ENCODE results near the gene NUDCD3.
"Not testable (repeated sequence)": the region's sequence is repeated elsewhere in the genome, so short reads cannot be mapped to it uniquely, and the experiment has no call there.

Gene NUDCD3

DNA sequence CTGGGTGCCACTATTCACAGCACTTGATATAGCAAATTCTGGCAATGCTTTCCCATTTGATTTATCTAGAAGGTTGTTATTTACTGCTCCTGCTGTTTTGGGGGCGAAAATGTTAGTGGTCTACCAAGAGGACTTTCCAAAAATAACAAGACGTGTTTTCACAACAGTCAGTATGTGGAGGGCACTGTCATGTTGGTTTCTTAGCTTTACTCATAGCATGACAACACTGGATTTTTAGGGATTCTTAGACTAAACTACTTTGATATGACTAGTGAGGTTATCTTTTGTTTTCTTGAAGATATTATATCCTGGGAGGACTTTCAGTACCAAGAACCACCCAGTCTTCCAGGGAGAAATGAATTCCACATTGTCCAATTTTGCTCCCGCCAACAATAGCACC, 49.4 kb downstream of the NUDCD3 start:
- DNase-seq = no peak

DNA sequence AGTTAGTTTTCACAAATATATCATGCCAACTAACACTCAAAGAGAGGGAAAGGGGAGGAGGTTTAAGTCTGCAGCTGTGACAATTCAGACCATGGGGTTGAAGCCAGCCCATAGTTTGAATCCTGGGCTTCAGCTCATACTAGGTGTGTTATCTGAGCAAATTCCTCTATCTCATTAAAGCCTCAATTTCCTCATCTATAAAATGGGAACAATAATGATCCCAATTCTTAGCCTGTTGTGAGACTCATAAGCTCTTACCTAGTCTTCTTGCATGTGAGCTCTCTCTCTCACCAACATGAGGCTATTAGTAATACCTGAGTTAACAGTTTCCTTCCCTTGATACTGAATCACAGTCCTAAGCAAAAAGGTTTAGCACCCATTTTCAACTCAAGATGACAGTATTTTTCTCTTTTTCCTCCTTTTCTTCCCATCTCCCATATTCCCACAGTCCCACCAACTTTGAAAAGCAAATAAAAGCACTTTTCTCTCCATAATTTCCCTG, 49.8 kb downstream of the NUDCD3 start:
- no peak for DNase-seq

DNA sequence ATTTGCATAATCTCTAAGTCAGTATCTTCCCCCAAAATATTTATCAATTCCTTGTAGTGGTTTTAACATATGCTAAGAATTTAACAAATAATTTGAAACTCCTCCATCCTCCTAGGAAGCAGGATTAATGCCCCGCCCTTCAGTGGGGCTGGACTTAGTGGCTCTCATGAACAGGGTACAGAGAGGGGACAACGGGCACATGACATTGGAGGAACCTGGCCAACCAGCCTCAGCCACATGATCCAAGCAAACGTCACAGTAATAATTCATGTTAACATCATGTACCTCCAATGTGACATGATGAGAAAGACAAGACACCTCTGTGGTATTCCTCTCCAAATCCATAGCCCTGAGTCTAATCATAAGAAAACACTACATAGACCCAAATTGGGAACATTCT, 50.5 kb downstream of the NUDCD3 start:
- DNase-seq = no peak

DNA sequence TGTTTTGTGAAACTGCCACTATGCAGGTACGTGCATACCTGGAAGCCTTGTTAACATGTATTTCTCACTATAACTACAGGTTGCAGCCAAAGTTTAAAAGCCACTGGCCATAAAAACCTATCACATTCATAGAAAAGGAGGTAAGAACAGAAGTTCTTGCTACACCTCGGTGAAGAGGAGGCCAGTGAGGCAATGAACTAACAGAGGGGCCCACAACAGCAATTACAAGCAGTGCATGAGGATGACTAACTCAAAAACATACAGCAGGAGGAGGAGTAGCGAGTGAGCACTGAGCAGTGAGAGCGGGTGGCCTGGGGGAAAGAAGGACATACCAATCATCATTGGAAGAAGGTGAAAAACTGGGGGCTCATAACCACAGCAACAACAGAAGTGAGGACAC, 51.6 kb downstream of the NUDCD3 start:
- DNase-seq = no peak

DNA sequence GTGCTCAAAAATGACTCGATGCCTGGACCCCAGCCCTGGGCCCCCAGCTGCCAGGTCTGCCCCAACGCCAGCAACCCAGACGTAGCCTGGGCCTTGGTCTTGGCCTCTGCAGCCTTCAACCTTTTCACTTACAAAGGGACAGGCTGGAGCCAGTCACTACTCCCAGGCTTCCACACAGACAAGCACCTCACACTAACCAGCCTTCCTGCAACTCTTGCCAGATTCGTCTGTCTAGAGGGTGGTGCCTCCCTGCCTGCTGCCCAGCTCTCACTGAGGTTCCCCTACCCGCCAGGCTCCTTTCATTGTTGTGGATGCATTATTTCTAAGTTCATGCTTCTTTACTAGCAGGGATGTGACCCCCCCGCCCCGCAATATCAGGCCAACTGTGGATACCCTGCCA, 56.3 kb downstream of the NUDCD3 start:
- no peak for DNase-seq

DNA sequence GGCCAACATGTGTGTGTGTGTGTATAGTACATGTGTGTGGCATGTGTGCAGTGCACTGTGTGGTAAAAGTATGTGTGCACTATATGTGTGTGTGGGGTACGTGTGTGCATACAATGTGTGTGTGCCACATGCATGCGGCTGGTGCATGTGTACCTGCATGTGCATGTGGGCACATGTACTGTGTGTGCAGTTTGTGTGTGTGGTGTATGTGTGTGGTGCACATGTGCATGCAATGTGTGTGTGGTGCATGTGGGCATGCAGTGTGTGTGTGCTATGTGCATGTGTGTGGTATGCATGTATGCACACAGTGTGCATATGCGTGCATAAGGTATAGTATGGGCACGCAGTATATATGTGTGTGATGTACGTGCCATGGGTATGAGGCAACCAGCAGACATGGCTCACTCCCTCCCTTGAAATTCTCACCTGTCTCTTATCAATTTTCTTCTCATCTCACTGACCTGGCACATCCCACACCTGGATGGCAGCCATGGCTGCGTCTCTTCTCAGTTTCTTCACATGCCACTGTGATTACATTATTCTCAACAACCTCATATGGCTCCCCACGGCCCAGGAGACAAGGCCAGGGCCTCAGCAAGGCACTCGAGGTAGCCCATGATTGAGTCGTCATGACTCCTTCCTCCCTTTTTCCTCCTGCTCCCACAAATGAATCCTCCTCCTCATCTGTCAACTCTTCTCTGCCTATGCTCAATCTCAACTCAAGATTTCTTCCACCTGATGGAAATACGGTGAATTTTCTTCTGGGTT, 57.0 kb downstream of the NUDCD3 start:
- peak; percentile 67 for DNase-seq

DNA sequence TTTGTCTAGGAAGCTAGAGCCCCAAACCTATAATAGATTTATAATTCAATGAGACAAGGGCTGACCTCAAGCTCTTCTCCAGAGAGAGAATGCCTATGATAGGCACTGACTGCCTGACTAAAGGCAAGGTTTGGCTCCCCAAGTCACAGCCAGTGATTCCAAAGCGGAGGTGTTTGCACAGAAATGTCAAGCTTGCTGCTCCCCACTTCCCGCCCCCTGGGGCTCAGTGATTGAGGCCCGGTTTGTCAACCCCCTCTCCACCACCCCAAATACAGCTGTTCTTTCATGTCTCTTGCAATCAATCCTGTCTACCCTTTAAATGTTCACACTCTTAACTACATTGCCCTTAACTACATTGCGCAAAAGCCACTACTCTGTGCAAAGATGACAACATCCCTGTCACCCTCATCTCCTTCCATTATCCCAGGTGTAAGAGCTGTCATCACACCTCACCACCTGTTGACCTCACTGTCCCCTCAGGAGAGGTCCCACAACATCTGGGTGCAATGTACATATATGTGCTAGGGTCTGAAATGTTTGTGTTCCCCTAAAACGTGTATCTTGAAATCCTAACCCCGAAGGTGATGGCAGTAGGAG, 58.0 kb downstream of the NUDCD3 start:
- DNase-seq = no peak

DNA sequence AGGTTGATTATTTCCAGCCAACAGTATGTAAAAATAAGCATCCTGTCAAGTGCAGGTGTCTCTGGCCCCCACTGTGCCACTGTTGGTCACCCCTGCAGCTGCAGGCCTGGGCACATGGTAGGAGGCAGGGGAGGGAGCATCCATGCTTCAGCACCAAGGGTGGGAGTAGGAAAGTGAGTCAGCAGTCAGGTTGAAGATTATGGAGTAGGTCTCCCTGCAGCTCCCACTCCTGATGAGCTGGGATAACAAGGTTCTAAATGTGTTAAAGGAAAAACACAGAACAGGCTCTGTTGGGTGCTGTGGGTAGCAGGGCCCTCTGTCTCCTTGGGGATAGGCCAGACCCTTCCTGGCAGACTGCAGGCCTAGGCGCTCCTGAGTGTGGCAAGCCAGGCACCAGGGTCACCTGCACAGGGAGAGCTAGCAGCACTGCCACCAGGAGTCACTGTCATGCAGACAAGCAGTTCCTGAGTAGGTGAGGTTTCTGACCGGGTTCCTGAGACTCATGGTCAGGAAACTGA, 59.3 kb downstream of the NUDCD3 start:
- peak; percentile 74 for DNase-seq

DNA sequence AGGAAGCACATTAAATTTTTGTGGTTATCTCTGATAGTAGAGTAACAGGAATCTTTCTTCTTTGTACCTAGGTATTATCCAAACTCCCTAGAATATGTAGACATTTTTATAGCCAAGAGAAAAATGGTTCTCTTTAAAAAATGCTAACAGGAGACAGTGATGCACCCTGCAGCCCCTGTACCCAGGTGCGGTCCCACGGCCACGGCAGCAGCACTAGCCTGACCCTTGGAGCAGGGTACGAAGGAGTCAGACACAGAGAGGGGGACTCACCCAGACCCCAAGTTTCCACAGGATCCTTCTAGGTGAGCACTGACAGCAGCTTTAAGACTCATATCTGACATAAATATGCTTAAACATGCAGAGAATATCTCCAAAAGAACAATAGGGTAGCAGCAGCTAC, 60.4 kb downstream of the NUDCD3 start:
- no peak for DNase-seq

DNA sequence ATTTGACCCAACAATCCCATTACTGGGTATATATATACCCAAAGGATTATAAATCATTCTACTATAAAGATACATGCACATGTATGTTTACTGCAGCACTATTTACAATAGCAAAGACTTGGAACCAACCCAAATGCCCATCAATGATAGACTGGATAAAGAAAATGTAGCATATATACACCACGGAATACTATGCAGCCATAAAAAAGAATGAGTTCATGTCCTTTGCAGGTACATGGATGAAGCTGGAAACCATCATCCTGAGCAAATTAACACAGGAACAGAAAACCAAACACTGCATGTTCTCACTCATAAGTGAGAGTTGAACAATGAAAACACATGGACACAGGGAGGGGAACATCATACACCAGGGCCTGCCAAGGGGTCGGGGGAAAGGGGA, 65.7 kb downstream of the NUDCD3 start:
- not testable (repeated sequence) for DNase-seq

DNA sequence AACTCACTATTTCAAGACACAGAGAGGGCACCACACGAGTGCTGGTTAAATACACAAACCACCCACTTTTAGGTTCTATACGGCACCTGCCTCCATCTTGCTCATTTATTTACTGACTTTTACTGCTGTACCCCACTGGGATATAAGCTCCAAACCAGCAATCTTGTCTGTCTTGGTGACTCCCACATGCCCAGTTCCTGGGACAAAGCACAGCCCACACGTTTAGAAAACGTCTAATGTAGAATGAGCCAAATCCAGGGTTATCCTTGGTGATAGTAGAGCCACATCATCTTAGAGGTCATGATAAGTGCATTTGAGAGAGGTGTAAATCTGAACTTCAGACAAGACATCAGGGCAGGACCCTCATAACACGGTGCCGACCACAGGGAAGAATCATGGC, 73.5 kb downstream of the NUDCD3 start:
- no peak for DNase-seq

DNA sequence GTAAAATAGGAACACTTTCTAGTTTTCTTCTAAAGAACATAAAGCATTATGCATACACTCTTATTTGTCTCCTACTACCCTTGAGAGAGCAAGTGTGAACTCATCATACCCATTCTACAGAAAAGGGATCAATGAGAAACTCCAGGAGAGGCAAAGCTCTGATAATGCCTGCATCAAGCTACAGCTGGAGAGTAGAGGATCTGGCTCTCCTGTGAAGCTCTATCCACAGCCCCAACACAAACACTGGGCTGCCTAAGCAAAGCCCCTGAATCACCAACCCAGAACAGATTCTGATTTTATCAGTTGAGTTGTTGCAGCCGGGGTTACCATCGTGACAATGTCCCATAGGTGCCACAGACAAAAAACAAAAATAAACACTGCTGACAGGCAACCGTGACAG, 74.9 kb downstream of the NUDCD3 start:
- DNase-seq = no peak

DNA sequence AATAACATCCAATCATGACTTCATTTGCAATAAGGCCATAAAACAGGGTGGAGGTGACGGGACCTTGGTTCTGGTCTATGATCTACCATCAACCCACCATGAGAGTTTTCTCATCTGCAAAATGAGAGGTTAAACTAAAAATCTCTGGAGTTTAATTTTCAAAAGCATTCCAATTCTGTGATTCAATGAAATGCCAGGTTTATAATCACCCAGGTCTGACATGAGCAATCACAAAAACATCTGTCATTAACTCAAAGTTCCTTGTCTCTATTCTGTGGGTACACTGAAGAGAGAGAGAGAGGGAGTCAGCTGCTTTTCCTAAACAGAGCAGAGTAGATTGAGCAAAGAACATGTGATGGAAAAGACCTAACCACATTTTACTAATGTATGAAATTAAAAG, 75.4 kb downstream of the NUDCD3 start:
- peak; percentile 66 for DNase-seq

DNA sequence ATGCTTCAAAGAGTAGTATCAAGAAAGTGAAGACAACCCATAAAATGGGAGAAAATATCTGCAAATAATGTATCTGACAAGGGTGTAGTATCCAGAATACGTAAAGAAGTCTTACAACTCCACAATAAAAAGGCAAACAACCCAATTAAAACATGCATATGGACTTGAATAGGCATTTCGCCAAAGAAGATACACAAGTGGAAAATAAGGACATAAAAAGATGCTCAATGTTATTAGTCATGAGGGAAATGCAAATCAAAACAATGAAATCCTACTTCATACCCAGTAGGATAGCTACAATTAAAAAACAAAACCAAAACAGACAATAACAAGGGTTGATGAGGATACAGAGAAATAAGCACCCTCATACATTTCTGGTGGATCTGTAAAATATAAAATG, 79.2 kb downstream of the NUDCD3 start:
- no peak for DNase-seq

DNA sequence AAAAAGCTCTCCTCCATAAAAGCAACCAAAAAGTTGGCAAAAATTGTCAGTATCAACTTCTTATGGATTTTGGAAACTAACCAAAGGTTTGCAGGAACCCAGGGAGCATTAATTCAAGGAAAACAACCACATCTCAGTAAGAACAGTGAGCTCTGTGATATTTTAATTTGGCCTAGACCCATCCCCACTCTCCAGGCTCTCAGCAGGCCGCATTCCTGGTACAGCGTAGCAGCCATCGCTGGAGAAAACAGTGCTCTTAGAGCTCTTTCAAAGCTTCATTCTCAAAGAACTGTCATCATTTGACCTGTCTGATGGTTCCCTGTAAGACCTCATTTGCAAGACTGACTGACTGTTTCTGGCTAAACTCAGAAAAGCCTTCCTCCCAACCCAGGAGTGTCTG, 81.9 kb downstream of the NUDCD3 start:
- no peak for DNase-seq

DNA sequence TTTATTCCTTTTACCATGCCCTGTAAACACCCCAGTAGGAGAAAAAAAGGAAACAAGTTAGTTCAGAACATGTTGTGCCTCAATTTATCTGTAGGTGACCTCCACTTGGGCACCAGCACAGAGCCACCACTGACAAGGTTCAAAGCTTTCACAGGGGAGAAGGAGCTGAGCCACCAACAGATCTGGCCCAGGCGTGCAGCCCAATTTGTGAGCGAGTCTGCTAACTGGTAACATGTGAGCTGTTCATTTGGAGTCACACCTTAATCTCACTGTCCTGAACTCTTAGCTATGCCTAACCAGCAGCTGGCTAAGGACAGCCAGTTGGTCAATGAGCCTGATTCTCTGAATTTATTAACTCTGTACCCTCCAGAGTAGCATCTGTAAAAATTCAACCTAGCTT, 86.7 kb downstream of the NUDCD3 start:
- no peak for DNase-seq

DNA sequence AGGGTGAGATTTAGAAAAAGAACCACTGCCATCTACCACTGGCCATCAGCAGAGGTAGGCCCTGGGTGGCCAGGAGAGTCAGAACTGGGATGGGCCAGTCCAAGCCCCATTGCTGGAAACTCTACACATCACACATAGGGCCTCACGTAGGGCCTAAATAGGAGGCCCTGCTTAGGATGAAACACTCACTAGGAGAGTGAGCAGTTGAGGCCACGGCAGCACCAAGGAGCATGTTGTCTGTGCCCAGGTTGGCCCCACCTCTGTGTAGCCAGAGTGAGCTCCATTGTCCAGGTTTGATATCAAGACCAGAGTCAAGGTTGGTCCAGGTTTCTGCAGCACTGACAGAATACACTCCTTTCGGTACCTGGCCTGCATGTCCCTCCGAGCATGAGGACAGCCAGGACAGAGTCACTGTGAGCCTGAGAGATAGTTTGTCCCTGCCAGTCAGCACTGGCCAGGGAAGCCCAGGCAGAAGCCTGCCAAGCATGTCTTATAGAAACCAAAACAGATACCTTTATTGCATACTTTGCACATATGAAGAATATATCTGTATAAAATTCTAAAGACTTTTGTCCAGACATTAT, 87.2 kb downstream of the NUDCD3 start:
- no peak for DNase-seq

DNA sequence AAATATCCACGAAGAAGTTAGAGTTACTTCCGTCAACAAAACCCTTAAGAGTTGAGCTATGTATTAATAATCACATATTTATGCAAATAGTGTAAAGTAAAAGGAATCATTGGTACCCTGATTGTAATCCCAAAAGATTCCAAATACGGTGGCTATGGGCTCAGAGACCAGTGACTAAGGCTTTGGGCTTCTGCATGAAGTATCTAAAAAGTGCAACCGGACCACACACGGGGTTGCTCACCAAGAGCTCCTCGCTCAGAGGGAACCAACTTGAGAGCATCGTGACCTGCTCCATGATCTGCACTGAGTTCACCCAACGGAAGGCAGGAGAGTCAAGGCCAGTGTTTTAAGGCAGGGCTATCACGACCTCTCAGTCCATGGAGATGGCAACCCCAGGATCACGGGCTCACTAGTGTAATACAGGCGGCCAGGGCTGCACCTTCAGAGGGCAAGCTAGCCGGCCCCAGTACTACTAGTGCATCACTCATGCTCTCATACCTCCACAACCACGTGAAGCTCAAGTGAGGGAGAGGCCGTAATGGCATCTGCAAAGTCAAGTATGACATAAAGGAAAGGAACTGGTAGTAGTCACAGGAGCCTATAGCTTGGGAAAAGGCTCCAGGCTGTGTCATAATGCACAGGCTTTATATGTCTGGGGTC, 87.9 kb downstream of the NUDCD3 start:
- no peak for DNase-seq

DNA sequence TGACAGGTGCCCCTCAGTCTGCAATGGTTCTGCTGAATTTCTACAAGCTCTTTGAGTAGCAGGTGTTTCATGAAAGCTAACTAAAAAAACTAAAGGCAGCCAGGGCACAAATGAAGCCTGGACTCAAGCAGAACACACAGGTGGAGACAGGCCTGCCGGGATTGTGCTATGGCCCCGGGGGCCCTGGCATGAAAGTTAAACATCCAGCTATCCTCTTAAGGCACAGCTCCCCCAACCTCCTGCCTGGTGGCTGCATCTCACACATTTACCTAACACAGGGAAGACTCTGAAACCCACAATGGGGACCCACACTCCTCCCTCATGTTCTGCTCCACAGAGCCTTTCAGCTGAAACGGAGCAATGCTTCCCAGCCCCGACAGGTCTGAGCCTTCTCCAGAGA, 88.8 kb downstream of the NUDCD3 start:
- DNase-seq = no peak

DNA sequence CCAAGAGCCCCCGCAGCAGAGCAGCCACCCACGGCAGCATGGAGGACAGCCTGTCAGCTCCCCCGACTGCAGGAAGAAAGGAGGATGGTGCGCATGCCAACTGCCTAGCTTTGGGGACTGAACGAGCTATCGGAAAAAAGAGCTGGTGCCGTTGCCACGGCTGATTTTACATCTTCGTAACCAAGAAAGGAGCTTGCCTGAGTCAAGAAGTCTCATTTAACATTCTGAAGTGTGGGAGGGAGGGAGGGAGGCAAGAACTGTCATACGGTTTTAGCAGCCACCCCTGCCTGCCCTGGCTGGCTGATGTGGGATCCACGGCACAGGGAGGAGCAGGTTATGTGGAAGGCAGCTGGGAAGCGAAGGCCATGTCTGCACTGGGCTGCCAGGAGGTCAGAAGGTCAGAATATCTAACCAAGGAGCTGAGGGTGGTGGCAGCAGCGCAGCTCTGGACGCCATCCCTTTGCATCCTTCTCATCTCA, 90.4 kb downstream of the NUDCD3 start:
- no peak for DNase-seq

DNA sequence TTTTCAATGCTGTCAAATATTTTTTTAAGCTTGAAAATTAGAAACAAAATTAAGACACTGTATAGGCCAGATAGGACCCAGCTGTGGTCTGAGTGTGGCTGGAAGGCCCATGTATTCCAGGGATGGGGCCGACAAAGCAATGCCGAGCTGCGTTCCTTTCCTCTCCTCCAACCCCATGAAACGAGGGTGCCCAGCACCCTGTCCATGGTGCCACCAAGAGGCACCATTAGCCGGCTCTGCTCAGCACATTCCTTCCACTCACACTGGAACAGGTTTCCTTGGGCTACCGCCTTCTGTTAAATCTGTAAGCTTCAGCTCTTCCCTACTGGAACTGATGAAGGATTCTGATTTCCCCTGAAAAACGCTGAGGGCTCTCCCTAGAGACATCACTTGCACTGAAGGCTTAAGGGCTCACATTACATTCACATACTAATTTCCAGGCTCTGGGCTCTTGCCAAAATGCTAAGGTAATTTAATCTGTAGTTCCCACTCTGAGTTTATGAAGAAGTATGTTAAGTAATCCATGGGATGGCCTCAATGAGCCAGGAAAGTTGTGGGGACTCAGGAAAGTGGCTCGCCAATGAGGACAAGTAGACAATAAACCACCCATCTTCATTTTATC, 91.4 kb downstream of the NUDCD3 start:
- DNase-seq = no peak

DNA sequence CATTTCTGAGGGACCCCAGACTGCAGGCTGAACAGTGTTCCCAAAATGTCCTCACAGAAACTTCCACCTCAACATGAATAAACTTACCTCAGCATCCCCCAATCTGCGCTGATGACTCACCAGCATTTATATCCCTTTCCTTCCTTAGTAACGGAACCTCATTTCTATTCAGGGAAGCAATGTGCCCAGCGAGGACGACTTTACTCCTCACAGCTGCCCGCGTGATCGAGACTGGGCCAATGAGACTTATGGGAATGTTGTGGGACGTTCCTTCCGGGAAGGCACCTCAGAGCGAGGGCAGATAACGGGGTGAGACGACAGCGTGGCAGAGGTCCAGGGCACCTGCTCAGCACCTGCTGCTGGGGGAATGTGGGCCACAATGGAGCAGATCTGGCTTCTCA, 91.9 kb downstream of the NUDCD3 start:
- no peak for DNase-seq

DNA sequence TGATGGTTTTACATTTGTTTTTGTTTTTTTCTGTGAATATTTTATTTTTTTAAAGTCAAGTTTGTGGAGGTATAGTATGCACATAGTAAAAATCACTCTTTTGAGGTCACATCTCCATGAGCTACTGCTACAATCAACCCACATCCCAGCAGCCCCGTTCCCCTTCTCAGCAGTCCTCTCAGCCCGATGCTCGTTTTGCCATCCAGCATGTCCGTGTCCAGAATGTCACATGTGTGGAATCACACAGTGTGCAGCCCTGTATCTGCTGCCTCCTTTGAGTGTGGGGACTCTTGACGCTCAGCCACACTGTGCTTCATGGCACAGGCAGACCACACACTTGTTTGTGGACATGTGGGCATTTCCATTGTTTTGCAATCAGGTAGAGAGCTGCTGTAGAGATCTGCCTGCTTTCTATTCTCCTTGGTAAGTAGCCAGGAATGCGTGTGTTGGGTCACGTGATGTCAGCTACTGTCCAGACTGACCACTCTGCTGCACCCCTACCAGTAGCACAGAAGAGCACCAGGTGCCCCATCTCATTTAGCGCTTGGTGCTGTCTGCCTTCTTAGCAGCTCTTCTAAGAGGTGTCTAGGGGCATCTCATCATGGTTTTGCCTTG, 93.4 kb downstream of the NUDCD3 start:
- DNase-seq = peak; percentile 77

All from NCI-H226 (cell line).